Measurements from ENCODE around the gene COL26A1. TPM values are rescaled to one million over a fixed set of nuclear protein-coding genes. Genes with fewer than 3 reads are reported as not detected.

The COL26A1 gene
- polyA plus RNA-seq, 1 experiment = 0.48 TPM

DNA sequence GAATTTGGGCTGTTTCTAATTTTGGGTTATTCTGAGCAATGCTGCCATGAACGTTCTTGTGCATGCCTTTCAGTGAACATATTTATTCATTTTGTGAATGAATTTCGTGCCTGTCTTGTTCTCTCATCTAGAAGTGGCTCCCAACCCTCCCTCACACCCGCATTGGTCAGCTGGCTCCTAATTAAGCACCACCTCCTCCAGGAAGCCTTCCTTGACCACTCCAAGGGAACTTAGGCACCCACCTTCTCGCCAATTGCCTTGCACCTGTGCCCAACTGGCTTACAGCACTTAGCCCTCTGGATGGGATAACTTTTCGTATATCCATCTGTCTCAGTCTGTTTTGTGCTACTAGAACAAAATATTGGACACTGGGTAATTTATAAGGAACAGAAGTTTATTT lies 159.3 kb downstream of the COL26A1 start:
- ChIA-PET CTCF (no interaction called here), POLR2A (no interaction called here)
- TF ChIP-seq, protein P1, sequence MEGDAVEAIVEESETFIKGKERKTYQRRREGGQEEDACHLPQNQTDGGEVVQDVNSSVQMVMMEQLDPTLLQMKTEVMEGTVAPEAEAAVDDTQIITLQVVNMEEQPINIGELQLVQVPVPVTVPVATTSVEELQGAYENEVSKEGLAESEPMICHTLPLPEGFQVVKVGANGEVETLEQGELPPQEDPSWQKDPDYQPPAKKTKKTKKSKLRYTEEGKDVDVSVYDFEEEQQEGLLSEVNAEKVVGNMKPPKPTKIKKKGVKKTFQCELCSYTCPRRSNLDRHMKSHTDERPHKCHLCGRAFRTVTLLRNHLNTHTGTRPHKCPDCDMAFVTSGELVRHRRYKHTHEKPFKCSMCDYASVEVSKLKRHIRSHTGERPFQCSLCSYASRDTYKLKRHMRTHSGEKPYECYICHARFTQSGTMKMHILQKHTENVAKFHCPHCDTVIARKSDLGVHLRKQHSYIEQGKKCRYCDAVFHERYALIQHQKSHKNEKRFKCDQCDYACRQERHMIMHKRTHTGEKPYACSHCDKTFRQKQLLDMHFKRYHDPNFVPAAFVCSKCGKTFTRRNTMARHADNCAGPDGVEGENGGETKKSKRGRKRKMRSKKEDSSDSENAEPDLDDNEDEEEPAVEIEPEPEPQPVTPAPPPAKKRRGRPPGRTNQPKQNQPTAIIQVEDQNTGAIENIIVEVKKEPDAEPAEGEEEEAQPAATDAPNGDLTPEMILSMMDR (IDR thresholded peaks at IDR 0.05; ENCODE audit: insufficient read depth, low read depth, low read length) = no peak
- no peaks in the 10 kb centered on the region for H3K36me3 ChIP-seq (ENCODE audit: control insufficient read depth, insufficient read depth, low read length)
- H3K4me3 ChIP-seq (ENCODE audit: low read depth, low read length) = no peak overlapping the region
- H3K27me3 ChIP-seq (ENCODE audit: control insufficient read depth, insufficient read depth, low read length) = no peaks in the 10 kb centered on the region
- no peak for DNase-seq (ENCODE audit: low read depth)

- DNase-seq (ENCODE audit: low read depth) = peak; percentile 38
- H3K27me3 ChIP-seq (ENCODE audit: control insufficient read depth, insufficient read depth, low read length) = no peaks in the 10 kb centered on the region
- ChIA-PET POLR2A (no interaction called here), CTCF (interaction anchor here (0.6 to 2.3 kb wide), 7 partner anchors 9 to 559 kb away, joined by 3 to 10 read pairs (median 4); no protein-coding TSS in a partner anchor)
- TF ChIP-seq, protein P1 (IDR thresholded peaks at IDR 0.05; ENCODE audit: insufficient read depth, low read depth, low read length) = peak; percentile 24
- no peaks in the 10 kb centered on the region for H3K36me3 ChIP-seq (ENCODE audit: control insufficient read depth, insufficient read depth, low read length)
- H3K4me3 ChIP-seq (ENCODE audit: low read depth, low read length) = no peak overlapping the region
Measured at GRCh38 chr7:101527844-101528667, 165.4 kb downstream of the COL26A1 start.

- DNase-seq (ENCODE audit: low read depth) = no peak
- TF ChIP-seq, protein P1 (IDR thresholded peaks at IDR 0.05; ENCODE audit: insufficient read depth, low read depth, low read length) = no peak
- H3K4me3 ChIP-seq (ENCODE audit: low read depth, low read length) = no peak overlapping the region
- POLR2A ChIA-PET = no interaction called here
- H3K36me3 ChIP-seq (ENCODE audit: control insufficient read depth, insufficient read depth, low read length) = no peaks in the 10 kb centered on the region
- no peaks in the 10 kb centered on the region for H3K27me3 ChIP-seq (ENCODE audit: control insufficient read depth, insufficient read depth, low read length)
- CTCF ChIA-PET = interaction anchor here (2.2 kb wide), 1 partner anchor 10 kb away, joined by 6 read pairs; no protein-coding TSS in a partner anchor
Measured at GRCh38 chr7:101529560-101529959, 166.9 kb downstream of the COL26A1 start.

DNA sequence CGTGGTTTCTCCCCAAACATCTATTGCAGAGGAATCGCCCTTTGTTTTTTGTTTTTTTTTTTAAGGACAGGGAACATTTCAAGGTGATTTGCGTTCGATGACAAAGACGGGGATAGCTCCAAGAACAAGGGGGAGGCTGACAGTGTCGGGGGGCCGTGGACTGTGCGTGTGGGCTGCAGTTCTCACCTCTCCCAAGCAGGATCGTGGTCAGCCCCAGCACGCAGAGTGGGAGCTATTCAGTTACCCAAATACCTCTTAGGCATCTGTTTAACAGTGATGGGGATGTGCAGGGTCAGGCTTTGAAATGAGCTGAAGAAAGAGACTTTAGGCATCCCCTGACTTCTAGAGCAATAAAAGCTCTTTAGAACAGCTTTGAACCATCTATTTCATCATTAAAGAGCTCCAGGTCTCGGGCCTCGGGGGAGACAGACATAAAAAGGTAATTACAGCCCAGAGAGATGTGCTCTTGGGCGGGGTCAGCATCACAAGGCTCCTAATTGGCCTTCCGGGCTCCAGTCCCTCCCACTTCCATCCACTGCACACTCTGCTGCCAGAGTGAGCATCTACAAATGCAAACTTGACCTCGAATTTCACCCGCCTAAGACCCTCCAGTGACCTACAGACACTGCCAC lies 169.2 kb downstream of the COL26A1 start:
- no peak overlapping the region for H3K4me3 ChIP-seq (ENCODE audit: low read depth, low read length)
- H3K27me3 ChIP-seq (ENCODE audit: control insufficient read depth, insufficient read depth, low read length) = no peaks in the 10 kb centered on the region
- DNase-seq (ENCODE audit: low read depth) = no peak
- CTCF ChIA-PET = interaction anchor here (0.5 to 1.3 kb wide), 3 partner anchors 11 to 126 kb away, joined by 3 to 8 read pairs (median 3); no protein-coding TSS in a partner anchor
- no peaks in the 10 kb centered on the region for H3K36me3 ChIP-seq (ENCODE audit: control insufficient read depth, insufficient read depth, low read length)
- TF ChIP-seq, protein P1 (IDR thresholded peaks at IDR 0.05; ENCODE audit: insufficient read depth, low read depth, low read length) = no peak
- POLR2A ChIA-PET = no interaction called here

DNA sequence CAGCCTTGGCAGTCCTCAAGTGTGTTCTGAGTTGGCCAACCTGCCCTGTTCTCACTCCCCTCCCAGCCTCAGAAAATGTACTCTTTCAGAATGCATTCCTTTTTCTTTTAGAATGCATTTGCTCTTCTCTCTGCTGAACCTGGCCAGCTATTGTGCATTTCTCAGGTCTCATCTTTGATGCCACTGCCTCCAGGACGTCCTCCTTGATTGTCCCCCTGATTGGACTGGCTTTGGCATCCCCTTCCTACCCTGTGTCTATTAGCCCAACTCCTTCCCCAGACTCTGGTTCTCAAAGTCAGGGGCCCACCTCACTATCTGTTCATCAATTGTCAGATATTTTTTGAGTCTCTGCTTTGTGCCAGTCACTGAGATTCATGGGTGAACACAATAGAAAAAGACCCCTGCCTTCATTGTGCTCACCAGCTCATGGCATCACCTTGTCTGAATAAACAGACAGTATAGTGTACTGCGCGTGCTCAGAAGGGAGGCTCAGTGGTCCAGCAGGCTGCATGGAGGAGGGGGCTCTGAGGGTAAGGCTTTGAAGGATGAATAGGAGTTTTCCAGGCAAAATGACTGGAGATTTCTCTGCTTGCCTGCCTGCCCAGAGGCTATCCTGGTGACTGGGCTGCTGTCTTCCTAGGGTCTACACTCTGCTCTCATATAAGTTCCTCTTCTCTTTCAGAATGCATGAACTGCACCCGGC lies 169.9 kb downstream of the COL26A1 start:
- TF ChIP-seq, protein P1 (IDR thresholded peaks at IDR 0.05; ENCODE audit: insufficient read depth, low read depth, low read length) = no peak
- DNase-seq (ENCODE audit: low read depth) = no peak
- ChIA-PET CTCF (interaction anchor here (0.5 to 1.3 kb wide), 3 partner anchors 10 to 125 kb away, joined by 3 to 8 read pairs (median 3); no protein-coding TSS in a partner anchor), POLR2A (no interaction called here)
- Histone ChIP-seq H3K4me3 (ENCODE audit: low read depth, low read length) (no peak overlapping the region), H3K27me3 (ENCODE audit: control insufficient read depth, insufficient read depth, low read length) (no peaks in the 10 kb centered on the region), H3K36me3 (ENCODE audit: control insufficient read depth, insufficient read depth, low read length) (no peaks in the 10 kb centered on the region)

Data from BJ (cell line).